PC-3 (cell line): ENCODE results near the gene DDIAS. TPM values are rescaled to one million over a fixed set of nuclear protein-coding genes. Genes with fewer than 3 reads are reported as not detected.

Experiments used
- ATAC-seq: fragments of 200-7000 bp; cut with Tn5 transposase; 2 replicates; pipeline ENCODE4 v1.9.1; 2020; ENCODE audit warnings: mild to moderate bottlenecking, moderate library complexity
- BruUV-seq: library from RNA; stranded (reverse); fragments of 400-500 nt; replicated peaks from 2 replicates; lab custom pipeline; 2021; lab: Mats Ljungman, UMichigan
- CTCF ChIA-PET: fragments of 300-600 bp; sonication (Branson Sonifier 250); formaldehyde crosslinking; loops from one replicate; lab custom pipeline; 2022; ENCODE audit warnings: antibody characterized with exemption; lab: Charles Lee
- POLR2A ChIA-PET: fragments of 300-600 bp; sonication (Branson Sonifier 250); formaldehyde crosslinking; loops from one replicate; lab custom pipeline; 2022; ENCODE audit warnings: antibody characterized with exemption; ENCODE audit not compliant: unreplicated experiment; lab: Charles Lee
- DNase-seq: peaks from one replicate; pipeline ENCODE4 v3.0.0-alpha.2; 2015
- H2AFZ ChIP-seq: fragments of 300-600 bp; sonication (generic); 2 replicates; pipeline ENCODE4 v1.6.0; 2016; ENCODE audit warnings: antibody characterized with exemption, low read length
- H3F3A ChIP-seq: fragments of 300-600 bp; sonication (generic); one replicate; pipeline ENCODE4 v1.6.0; 2017; ENCODE audit warnings: antibody characterized with exemption, low read length, control low read depth, mild to moderate bottlenecking; ENCODE audit not compliant: unreplicated experiment
- H3K27ac ChIP-seq: fragments of 300-600 bp; sonication (generic); 2 replicates; pipeline ENCODE4 v1.5.1; 2016; ENCODE audit warnings: mild to moderate bottlenecking, low read length
- H3K27me3 ChIP-seq: fragments of 300-600 bp; sonication (generic); 2 replicates; pipeline ENCODE4 v1.6.1; 2016; ENCODE audit warnings: low read length, mixed read lengths
- H3K36me3 ChIP-seq: fragments of 300-600 bp; sonication (generic); 2 replicates; pipeline ENCODE4 v1.6.1; 2016; ENCODE audit warnings: low read depth, mixed run types, low read length, mixed read lengths
- H3K4me1 ChIP-seq: fragments of 300-600 bp; sonication (generic); 2 replicates; pipeline ENCODE4 v1.5.1; 2016; ENCODE audit warnings: low read length; ENCODE audit not compliant: insufficient read depth
- H3K4me2 ChIP-seq: fragments of 300-600 bp; sonication (generic); 2 replicates; pipeline ENCODE4 v1.6.0; 2016; ENCODE audit warnings: low read length
- H3K4me3 ChIP-seq: fragments of 300-600 bp; sonication (generic); 2 replicates; pipeline ENCODE4 v1.5.1; 2016; ENCODE audit warnings: mild to moderate bottlenecking, low read length, mixed read lengths
- H3K79me2 ChIP-seq: fragments of 300-600 bp; sonication (generic); 2 replicates; pipeline ENCODE4 v1.6.1; 2017; ENCODE audit warnings: low read length, mixed read lengths
- H3K9ac ChIP-seq: fragments of 300-600 bp; sonication (generic); 2 replicates; pipeline ENCODE4 v1.6.0; 2016; ENCODE audit warnings: mild to moderate bottlenecking, low read length
- H3K9me2 ChIP-seq: fragments of 300-600 bp; sonication (generic); replicated peaks from 2 replicates; pipeline ENCODE4 v1.6.1; 2016; ENCODE audit warnings: mixed run types, low read length, mixed read lengths
- H3K9me3 ChIP-seq: fragments of 300-600 bp; sonication (generic); 2 replicates; pipeline ENCODE4 v1.6.1; 2016; ENCODE audit warnings: low read length, mixed read lengths
- H4K20me1 ChIP-seq: fragments of 300-600 bp; sonication (generic); 2 replicates; pipeline ENCODE4 v1.6.1; 2016; ENCODE audit warnings: low read length, mixed read lengths
- CTCF ChIP-seq: fragments of 300-600 bp; sonication (generic); conservative IDR thresholded peaks from 2 replicates; pipeline ENCODE4 v1.5.1; 2017; ENCODE audit warnings: antibody characterized with exemption, low read depth, mild to moderate bottlenecking, low read length
- EZH2 ChIP-seq: fragments of 300-600 bp; sonication (generic); IDR thresholded peaks from one replicate; pipeline ENCODE4 v1.6.1; 2017; ENCODE audit warnings: antibody characterized with exemption, mild to moderate bottlenecking, low read length; ENCODE audit not compliant: unreplicated experiment
- EZH2phosphoT487 ChIP-seq: fragments of 300-600 bp; sonication (generic); IDR thresholded peaks from 2 replicates; pipeline ENCODE4 v1.6.1; 2018; ENCODE audit warnings: mild to moderate bottlenecking, antibody characterized with exemption, low read length, borderline replicate concordance
- intact Hi-C: fragments of 100-400 bp; cut with micrococcal nuclease; formaldehyde crosslinking; loops from 2 replicates; pipeline ENCODE4 v1.9.0; 2023
- total RNA-seq: library from RNA; depleted of rRNA; stranded (reverse); fragments of >200 nt; gene quantifications from 2 replicates; pipeline ENCODE4 v1.2.3, GENCODE V29; 2014; rRNA removed

The DDIAS gene
- total RNA-seq, 1 experiment from 2014 or later, result 24.9 TPM

GRCh38 chr11:82981852-82982251 lies 80.3 kb downstream of the DDIAS start:
- Histone ChIP-seq H3K4me2 (no peak overlapping the region), H3K4me3 (no peak overlapping the region), H3K79me2 (no peaks in the 10 kb centered on the region), H3F3A (no peaks in the 10 kb centered on the region), H3K9me3 (no peaks in the 10 kb centered on the region), H3K4me1 (peaks cover 38% of the 10 kb centered on the region), H4K20me1 (no peaks in the 10 kb centered on the region), H3K27me3 (no peaks in the 10 kb centered on the region), H3K9ac (no peak overlapping the region), H3K36me3 (no peaks in the 10 kb centered on the region), H3K9me2 (no peaks in the 10 kb centered on the region), H3K27ac (no peak overlapping the region), H2AFZ (no peak overlapping the region)
- TF ChIP-seq EZH2phosphoT487 (no peak), EZH2 (no peak), CTCF (no peak)
- no peak for DNase-seq
- no TSS peak for BruUV-seq
- intact Hi-C loops, result no loop called here
- ChIA-PET POLR2A (no interaction called here), CTCF (no interaction called here)
- ATAC-seq, result no peak

Other genes with a start within 250 kb of the DDIAS start
- gene FAM181B, start 167.9 kb upstream of the DDIAS start, total RNA-seq, result 0.23 TPM in 1 of 2 replicates, not detected in the other
- gene PRCP, start 1.3 kb upstream of the DDIAS start, total RNA-seq, result 36.6 and 51.5 TPM in 2 replicates
- gene RAB30, start 170.2 kb downstream of the DDIAS start, total RNA-seq, result 6.6 and 8.2 TPM in 2 replicates